ENCODE data around the gene KCNQ1. TPM values are rescaled to one million over a fixed set of nuclear protein-coding genes. Genes with fewer than 3 reads are reported as not detected.

KCNQ1 gene
- total and polyA plus RNA-seq, 7 experiments from 2014 or later, result 14.7 to 46.4 (median 36.9) TPM

GRCh38 chr11:2806351-2807024, 361.7 kb downstream of the KCNQ1 start:
- peaks cover 0 to 31% (median 26%) of the 10 kb centered on the region in 7 donors for H3K4me1 Mint-ChIP-seq
- no peak overlapping the region for H3K4me3 ChIP-seq (ENCODE audit: low read length)
- no peak overlapping the region for H3K27ac ChIP-seq (ENCODE audit: low read depth, low read length)
- peak in 2 of 9 donors; percentile 3 to 11 for DNase-seq
- intact Hi-C loops (cut with micrococcal nuclease), result no loop called here
- no peaks in the 10 kb centered on the region for H3K9me3 ChIP-seq (ENCODE audit: control insufficient read depth in 2 of 3, low read length in 3 of 3)
- peaks cover 0 to 8% (median 0%) of the 10 kb centered on the region in 3 experiments for H3K36me3 ChIP-seq (ENCODE audit: control insufficient read depth in 2 of 3, insufficient read depth in 3 of 3, low read length in 3 of 3)
- H3K9me3 Mint-ChIP-seq, result peaks cover 0 to 2% (median 0%) of the 10 kb centered on the region in 11 donors
- no peaks in the 10 kb centered on the region for H3K4me1 ChIP-seq (ENCODE audit: control insufficient read depth in 2 of 2, insufficient read depth in 2 of 2, low read length in 2 of 2)
- CTCF ChIA-PET, result no interaction called here
- peaks cover 0 to 45% (median 20%) of the 10 kb centered on the region in 5 donors for H3K36me3 Mint-ChIP-seq
- H3K27ac Mint-ChIP-seq, result no peak overlapping the region
- H3K27me3 Mint-ChIP-seq, result no peaks in the 10 kb centered on the region
- H3K4me3 Mint-ChIP-seq, result no peak overlapping the region
- no peaks in the 10 kb centered on the region for H3K27me3 ChIP-seq (ENCODE audit: control insufficient read depth in 2 of 2, insufficient read depth in 2 of 2, low read length in 2 of 2)
- POLR2A ChIA-PET, result no interaction called here
- no peak for ATAC-seq

GRCh38 chr11:2807025-2807681, 362.3 kb downstream of the KCNQ1 start:
- Mint-ChIP-seq H3K36me3 (peaks cover 0 to 45% (median 20%) of the 10 kb centered on the region in 5 donors), H3K4me3 (no peak overlapping the region), H3K4me1 (peaks cover 2 to 38% (median 26%) of the 10 kb centered on the region in 7 donors), H3K9me3 (peaks cover 0 to 2% (median 0%) of the 10 kb centered on the region in 11 donors), H3K27me3 (no peaks in the 10 kb centered on the region), H3K27ac (no peak overlapping the region)
- H3K4me1 ChIP-seq (ENCODE audit: control insufficient read depth in 2 of 2, insufficient read depth in 2 of 2, low read length in 2 of 2), result no peaks in the 10 kb centered on the region
- H3K4me3 ChIP-seq (ENCODE audit: low read length), result no peak overlapping the region
- intact Hi-C loops (cut with micrococcal nuclease), result no loop called here
- H3K36me3 ChIP-seq (ENCODE audit: control insufficient read depth in 2 of 3, insufficient read depth in 3 of 3, low read length in 3 of 3), result peaks cover 0 to 8% (median 0%) of the 10 kb centered on the region in 3 experiments
- H3K27ac ChIP-seq (ENCODE audit: low read depth, low read length), result no peak overlapping the region
- H3K9me3 ChIP-seq (ENCODE audit: control insufficient read depth in 2 of 3, low read length in 3 of 3), result no peaks in the 10 kb centered on the region
- POLR2A ChIA-PET, result no interaction called here
- CTCF ChIA-PET, result no interaction called here
- no peak for DNase-seq
- no peaks in the 10 kb centered on the region for H3K27me3 ChIP-seq (ENCODE audit: control insufficient read depth in 2 of 2, insufficient read depth in 2 of 2, low read length in 2 of 2)
- no peak for ATAC-seq

- POLR2A ChIA-PET, result no interaction called here
- peaks cover 0 to 8% (median 0%) of the 10 kb centered on the region in 3 experiments for H3K36me3 ChIP-seq (ENCODE audit: control insufficient read depth in 2 of 3, insufficient read depth in 3 of 3, low read length in 3 of 3)
- H3K27me3 Mint-ChIP-seq, result no peaks in the 10 kb centered on the region
- H3K36me3 Mint-ChIP-seq, result peaks cover 0 to 46% (median 20%) of the 10 kb centered on the region in 5 donors
- intact Hi-C loops (cut with micrococcal nuclease), result no loop called here
- H3K4me1 Mint-ChIP-seq, result peaks cover 8 to 44% (median 31%) of the 10 kb centered on the region in 7 donors
- peaks cover 0 to 2% (median 0%) of the 10 kb centered on the region in 11 donors for H3K9me3 Mint-ChIP-seq
- DNase-seq (peak in 1 of 9 donors; percentile 11), ATAC-seq (no peak)
- no peak overlapping the region for H3K27ac ChIP-seq (ENCODE audit: low read depth, low read length)
- no peaks in the 10 kb centered on the region for H3K4me1 ChIP-seq (ENCODE audit: control insufficient read depth in 2 of 2, insufficient read depth in 2 of 2, low read length in 2 of 2)
- CTCF ChIA-PET, result no interaction called here
- H3K27ac Mint-ChIP-seq, result no peak overlapping the region
- no peak overlapping the region for H3K4me3 Mint-ChIP-seq
- H3K27me3 ChIP-seq (ENCODE audit: control insufficient read depth in 2 of 2, insufficient read depth in 2 of 2, low read length in 2 of 2), result no peaks in the 10 kb centered on the region
- H3K4me3 ChIP-seq (ENCODE audit: low read length), result no peak overlapping the region
- no peaks in the 10 kb centered on the region for H3K9me3 ChIP-seq (ENCODE audit: control insufficient read depth in 2 of 3, low read length in 3 of 3)
These were observed 363.0 kb downstream of the KCNQ1 start for GRCh38 chr11:2807801-2808241.

- peaks cover 0 to 10% (median 2%) of the 10 kb centered on the region in 11 donors for H3K9me3 Mint-ChIP-seq
- Histone ChIP-seq H3K9me3 (ENCODE audit: control insufficient read depth in 2 of 3, low read length in 3 of 3) (peaks cover 0 to 4% (median 0%) of the 10 kb centered on the region in 3 experiments), H3K27ac (ENCODE audit: low read depth, low read length) (no peak overlapping the region), H3K4me1 (ENCODE audit: control insufficient read depth in 2 of 2, insufficient read depth in 2 of 2, low read length in 2 of 2) (no peaks in the 10 kb centered on the region), H3K4me3 (ENCODE audit: low read length) (no peak overlapping the region), H3K36me3 (ENCODE audit: control insufficient read depth in 2 of 3, insufficient read depth in 3 of 3, low read length in 3 of 3) (peaks cover 0 to 6% (median 0%) of the 10 kb centered on the region in 3 experiments), H3K27me3 (ENCODE audit: control insufficient read depth in 2 of 2, insufficient read depth in 2 of 2, low read length in 2 of 2) (no peaks in the 10 kb centered on the region)
- H3K27me3 Mint-ChIP-seq, result peaks cover 0 to 4% (median 0%) of the 10 kb centered on the region in 5 donors
- H3K36me3 Mint-ChIP-seq, result peaks cover 4 to 48% (median 28%) of the 10 kb centered on the region in 5 donors
- H3K27ac Mint-ChIP-seq, result peak overlapping the region in 3 of 9 donors; percentile 3 to 52 (median 3)
- H3K4me3 Mint-ChIP-seq, result no peak overlapping the region
- ChIA-PET POLR2A (no interaction called here), CTCF (no interaction called here)
- ATAC-seq (no peak), DNase-seq (no peak)
- intact Hi-C loops (cut with micrococcal nuclease), result no loop called here
- H3K4me1 Mint-ChIP-seq, result peaks cover 14 to 48% (median 33%) of the 10 kb centered on the region in 7 donors
These were observed 364.3 kb downstream of the KCNQ1 start for GRCh38 chr11:2808850-2809846.

- no peaks in the 10 kb centered on the region for H3K27me3 ChIP-seq (ENCODE audit: control insufficient read depth in 2 of 2, insufficient read depth in 2 of 2, low read length in 2 of 2)
- Mint-ChIP-seq H3K27me3 (peaks cover 0 to 4% (median 0%) of the 10 kb centered on the region in 5 donors), H3K27ac (peak overlapping the region in 2 of 9 donors; percentile 3), H3K9me3 (peaks cover 0 to 16% (median 2%) of the 10 kb centered on the region in 11 donors), H3K4me3 (no peak overlapping the region), H3K36me3 (peaks cover 7 to 49% (median 33%) of the 10 kb centered on the region in 5 donors), H3K4me1 (peaks cover 14 to 48% (median 33%) of the 10 kb centered on the region in 7 donors)
- DNase-seq, result no peak
- peaks cover 0 to 10% (median 0%) of the 10 kb centered on the region in 3 experiments for H3K9me3 ChIP-seq (ENCODE audit: control insufficient read depth in 2 of 3, low read length in 3 of 3)
- H3K4me3 ChIP-seq (ENCODE audit: low read length), result no peak overlapping the region
- intact Hi-C loops (cut with micrococcal nuclease), result no loop called here
- H3K27ac ChIP-seq (ENCODE audit: low read depth, low read length), result no peak overlapping the region
- ChIA-PET POLR2A (no interaction called here), CTCF (no interaction called here)
- no peaks in the 10 kb centered on the region for H3K4me1 ChIP-seq (ENCODE audit: control insufficient read depth in 2 of 2, insufficient read depth in 2 of 2, low read length in 2 of 2)
- peaks cover 0 to 11% (median 0%) of the 10 kb centered on the region in 3 experiments for H3K36me3 ChIP-seq (ENCODE audit: control insufficient read depth in 2 of 3, insufficient read depth in 3 of 3, low read length in 3 of 3)
- ATAC-seq, result no peak
These were observed 365.0 kb downstream of the KCNQ1 start for GRCh38 chr11:2809854-2810253.

Data from naive thymus-derived CD4-positive, alpha-beta T cell (primary cell).